NK-92 (cell line): ENCODE results near the gene BPIFB2.
"Not testable (repeated sequence)": the region's sequence is repeated elsewhere in the genome, so short reads cannot be mapped to it uniquely, and the experiment has no call there.

ENCODE experiments used
- DNase-seq: peaks from one replicate; lab custom pipeline; 2025; ENCODE audit not compliant: unreplicated experiment; lab: John Stamatoyannopoulos, UW

The BPIFB2 gene

GRCh38 chr20:33007376-33008335 lies at the start of gene BPIFB2:
Gene BPIFB2 (plus strand): TSS chr20:33007704. CDS start chr20:33008575, 871 bp downstream.
- no peak for DNase-seq

- DNase-seq: no peak
Observed at GRCh38 chr20:32958574-32958973, 48.9 kb upstream of the BPIFB2 start.

- DNase-seq: no peak
Observed at GRCh38 chr20:32959351-32960221, 47.9 kb upstream of the BPIFB2 start.

GRCh38 chr20:32960222-32960518 lies 47.3 kb upstream of the BPIFB2 start:
- no peak for DNase-seq

GRCh38 chr20:32960849-32961731 lies 46.4 kb upstream of the BPIFB2 start:
- no peak for DNase-seq

GRCh38 chr20:32962053-32962452 lies 45.5 kb upstream of the BPIFB2 start:
- DNase-seq: no peak

- DNase-seq: not testable (repeated sequence)
Observed at GRCh38 chr20:32962646-32963045, 44.9 kb upstream of the BPIFB2 start.

- DNase-seq: no peak
Observed at GRCh38 chr20:32963176-32963575, 44.3 kb upstream of the BPIFB2 start.

GRCh38 chr20:32964575-32964974 lies 42.9 kb upstream of the BPIFB2 start:
- DNase-seq: no peak

GRCh38 chr20:32965115-32965514 lies 42.4 kb upstream of the BPIFB2 start:
- DNase-seq: no peak

GRCh38 chr20:32965581-32966373 lies 41.7 kb upstream of the BPIFB2 start:
- DNase-seq: no peak

- DNase-seq: no peak
Observed at GRCh38 chr20:32966382-32966781, 41.1 kb upstream of the BPIFB2 start.

- no peak for DNase-seq
Observed at GRCh38 chr20:32966881-32967781, 40.4 kb upstream of the BPIFB2 start.

GRCh38 chr20:32967961-32968457 lies 39.5 kb upstream of the BPIFB2 start:
- DNase-seq: no peak

- DNase-seq: no peak
Observed at GRCh38 chr20:32968478-32969241, 38.8 kb upstream of the BPIFB2 start.

- DNase-seq: no peak
Observed at GRCh38 chr20:32969356-32970114, 38.0 kb upstream of the BPIFB2 start.
